ENCODE measurements around the gene EPHB1.
A peak's percentile ranks its signal among the peaks of the same experiment; 100 is the strongest.

EPHB1 gene
- 0.38 to 0.77 (median 0.74) reads per million in 3 experiments for total RNA-seq

DNA sequence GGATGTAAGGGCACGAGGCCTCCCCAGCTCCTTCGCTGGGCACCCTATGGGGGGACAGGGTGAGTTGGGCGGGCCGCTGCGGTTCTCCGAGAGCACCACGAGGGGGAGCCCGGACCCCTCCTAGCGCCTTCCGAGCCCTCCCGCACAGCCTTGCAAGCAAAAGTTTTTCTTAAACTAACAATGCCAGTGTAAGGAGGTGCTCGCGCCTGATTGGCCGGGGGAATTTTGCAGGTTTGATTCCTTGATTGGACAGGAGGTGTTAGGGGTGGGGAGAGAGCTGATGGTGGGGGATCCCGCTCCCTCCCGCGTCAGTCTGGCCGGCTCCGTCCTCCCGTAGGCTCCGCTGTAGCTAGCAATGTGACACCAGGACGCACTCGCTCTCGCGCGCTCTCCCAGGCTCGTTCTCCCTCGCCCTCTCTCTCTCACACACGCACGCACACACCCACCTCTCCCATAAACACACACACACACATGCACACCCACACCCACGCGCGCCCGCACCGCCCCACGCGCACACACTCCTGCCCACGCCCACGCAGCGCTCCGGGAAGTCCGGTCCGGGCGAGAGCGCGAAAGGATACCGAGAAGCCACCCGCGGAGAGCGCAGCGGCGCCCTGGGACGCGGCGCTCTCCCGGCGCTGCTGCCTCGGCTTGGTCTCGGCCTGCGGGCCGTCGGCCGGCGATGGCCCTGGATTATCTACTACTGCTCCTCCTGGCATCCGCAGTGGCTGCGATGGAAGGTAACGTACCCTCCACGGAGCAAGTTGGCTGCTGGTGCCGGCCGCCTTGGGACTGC, at the start of gene EPHB1:
Gene EPHB1, plus strand, starts transcription at position 311 of the 796 bp plus-strand sequence.
- DNase-seq, result peak; percentile 30

DNA sequence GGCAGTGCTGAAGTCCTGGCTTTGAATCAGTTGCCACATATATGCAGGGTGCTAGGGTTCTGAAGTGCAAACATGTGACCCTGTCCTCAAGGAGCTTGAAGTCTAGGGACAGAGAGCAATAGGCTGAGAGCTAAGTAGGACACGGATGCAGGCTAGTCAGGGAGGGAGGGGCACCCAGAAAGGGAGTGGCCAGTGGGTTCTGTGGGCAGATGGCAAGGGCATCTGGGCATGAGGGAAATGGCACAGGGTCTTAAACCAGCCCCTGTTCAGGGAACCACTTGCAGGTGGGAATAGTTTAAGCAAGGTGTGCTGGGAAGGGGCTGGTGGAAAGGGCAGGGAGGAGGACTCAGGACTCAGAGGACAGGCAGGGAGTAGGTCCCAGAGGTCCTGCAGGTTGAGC, 46.4 kb upstream of the EPHB1 start:
- no peak for DNase-seq

DNA sequence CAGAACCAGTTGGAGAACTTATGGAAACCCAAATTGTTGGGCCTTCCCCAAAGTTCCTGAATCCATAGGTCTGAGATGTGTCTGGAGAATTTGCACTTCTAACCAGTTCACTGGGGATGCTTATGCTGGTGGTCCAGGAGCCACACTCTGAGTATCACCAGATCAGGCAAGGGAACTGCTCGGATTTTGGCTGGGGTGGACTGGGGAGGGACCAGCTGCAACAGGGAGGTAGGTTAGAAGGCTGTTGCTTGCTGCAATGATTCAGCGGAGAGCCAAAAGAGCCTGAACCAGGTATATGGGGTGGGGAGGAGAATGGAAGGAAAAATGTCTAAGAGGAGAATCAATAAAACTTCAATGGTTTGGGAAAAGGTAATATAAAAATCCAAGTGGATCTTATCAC, 45.9 kb upstream of the EPHB1 start:
- DNase-seq, result no peak

DNA sequence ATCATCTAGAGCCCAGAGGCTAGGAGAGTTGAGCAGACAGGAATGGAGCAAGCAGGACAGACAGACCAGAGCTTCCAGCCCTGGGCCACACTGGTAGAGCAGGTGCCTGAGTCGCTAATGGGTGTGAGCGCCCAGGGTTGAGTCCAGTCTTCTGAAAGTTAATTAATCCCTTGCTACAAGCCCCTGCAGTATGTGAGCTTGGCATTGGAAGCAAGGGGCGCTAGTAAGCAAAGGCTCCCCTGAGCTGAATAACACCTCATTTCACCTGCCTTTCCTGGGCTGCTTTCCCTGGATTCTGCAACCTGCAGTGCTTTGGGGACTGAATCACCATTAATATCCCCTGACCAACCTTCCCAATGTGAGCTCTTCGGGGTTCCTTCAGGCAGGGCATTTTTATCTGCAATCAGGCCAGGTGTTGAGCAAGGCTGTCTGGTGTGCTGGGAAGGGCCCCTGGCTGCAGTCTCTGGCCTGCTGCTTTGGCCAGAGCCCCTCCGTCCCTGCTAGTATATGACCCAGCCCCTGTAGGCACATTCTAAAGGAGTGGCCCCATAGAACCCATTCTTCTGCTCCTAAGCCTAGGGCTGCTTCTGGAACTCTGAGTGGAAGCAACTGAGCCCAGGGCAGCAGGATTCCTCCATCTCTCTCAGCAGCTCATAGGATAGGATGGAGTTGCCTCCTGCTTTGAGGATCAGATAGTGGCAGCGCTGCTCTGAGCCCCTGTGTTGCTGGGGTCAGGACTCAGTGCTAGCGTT, 45.1 kb upstream of the EPHB1 start:
- DNase-seq, result no peak

DNA sequence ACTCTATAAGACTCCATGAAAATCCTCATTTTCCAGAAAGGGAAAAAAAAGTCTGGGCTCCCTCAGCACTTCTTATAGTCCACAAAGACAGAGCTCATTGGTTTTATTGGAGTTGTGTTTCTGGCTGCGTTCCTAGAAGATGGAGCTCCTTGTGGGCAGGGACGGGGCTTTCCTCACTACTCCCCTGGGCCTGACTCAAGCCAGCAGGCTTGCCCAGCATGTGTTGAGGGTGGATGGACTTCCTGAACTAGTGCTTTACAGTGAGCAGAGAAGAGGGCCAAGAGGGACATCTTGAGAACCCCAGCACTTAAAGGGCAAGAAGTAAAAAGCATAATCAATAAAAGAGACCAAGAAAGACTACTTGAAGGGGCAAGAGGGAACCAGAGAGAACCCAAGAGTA, 43.2 kb upstream of the EPHB1 start:
- no peak for DNase-seq

DNA sequence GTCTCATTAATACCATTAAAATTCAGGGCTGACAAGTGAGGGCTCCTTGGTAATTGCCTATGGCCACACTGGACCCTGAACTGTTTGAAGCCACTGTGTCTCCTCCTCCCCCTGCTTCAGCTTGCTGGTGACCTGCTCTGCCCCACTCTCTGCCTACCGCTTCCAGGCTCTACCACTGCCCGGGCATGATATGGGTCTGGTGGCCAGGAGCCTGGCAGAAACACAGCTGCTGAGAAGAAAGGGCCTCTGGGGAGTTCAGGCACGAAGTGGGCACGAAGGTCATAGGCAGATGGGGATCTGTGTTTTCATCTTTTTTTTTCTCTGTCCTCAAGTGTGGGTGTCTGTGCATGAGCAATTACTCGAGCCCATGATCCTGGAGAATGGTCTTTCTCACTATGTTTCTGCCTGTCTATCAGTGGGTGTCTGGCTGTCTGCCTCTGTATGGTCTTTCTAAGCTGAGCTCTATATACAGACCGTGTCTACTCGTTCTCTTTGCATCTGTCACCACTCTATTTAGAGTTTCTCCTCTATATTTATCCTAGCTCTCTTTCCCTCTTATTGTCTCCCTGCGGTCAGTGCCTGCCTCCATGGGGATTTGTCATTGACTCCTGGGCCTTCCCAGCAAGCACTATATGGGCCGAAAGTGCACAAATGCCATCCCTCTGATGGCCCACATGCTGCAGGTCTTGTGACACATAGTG, 42.1 kb upstream of the EPHB1 start:
- DNase-seq, result no peak

DNA sequence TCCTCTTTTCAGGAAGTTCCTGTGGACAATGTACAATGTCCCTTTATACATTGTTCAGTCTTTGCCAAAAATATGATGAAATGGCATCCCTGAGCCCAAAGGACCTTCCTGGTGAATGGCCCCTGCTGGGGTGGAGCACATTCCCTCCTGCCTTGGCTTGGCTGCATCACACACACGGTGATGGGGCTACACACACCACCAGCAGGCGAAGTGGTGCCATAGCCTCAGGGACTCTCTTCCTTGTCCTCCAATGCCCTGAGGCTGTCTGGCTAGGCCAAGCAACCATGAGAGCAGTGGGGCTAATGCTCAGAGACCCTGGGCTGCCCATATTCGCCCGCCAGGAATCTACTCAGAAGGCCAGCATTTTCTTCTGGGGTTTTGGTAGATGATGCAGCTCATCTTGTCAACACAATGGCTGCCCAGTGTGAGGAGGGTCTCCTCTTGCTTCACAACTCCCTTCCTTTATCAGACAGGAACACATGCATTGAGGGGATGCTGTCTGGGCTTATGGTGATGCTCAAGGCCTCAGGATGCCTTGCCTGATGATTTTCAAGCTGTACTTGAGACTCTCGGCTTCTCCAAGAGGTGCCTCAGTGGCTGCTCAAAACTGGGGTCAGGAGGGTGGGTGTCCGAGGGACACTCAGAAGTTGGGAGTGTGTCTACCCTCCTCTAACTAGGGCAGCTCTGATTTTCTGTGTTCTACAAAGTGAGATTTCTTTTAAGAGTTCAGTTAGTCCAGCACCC, 40.9 kb upstream of the EPHB1 start:
- no peak for DNase-seq

DNA sequence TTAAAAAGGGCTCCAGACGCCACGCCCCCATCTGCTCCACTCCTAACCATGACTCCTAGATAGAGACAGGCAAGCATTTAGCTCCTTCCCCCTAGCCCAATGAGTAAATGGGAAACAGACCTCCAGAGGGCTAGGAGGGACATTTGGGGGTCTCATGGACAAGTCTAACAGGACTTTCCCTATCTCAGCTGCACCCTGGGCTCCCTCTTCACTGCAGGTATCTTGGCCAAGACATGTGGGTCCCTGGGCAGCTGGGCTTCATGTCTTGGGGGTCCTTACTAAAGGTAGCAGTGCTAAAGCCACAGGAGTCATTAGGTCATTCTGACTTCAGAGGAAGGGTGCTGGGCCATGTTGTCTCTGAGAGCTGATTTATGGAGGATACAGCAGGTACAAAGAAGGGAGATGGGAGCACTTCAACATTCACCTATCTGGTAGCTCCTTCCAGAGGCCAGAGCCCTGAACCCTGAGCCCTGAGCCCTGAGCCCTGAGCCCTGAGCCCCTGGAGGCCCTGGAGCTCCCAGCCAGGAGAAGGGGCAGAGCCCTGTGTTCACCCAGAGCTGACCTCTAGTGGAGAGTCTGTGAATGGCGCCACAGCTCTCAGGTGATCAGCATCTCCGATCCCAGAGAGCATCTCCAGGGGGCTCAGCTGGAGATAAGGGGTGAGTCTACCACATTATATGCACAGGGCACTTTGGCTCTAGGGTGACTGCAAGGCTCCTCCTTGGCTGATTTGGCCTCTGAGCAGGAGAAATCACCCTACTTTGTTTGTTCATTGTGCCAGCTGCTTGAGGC, 40.1 kb upstream of the EPHB1 start:
- DNase-seq, result no peak

DNA sequence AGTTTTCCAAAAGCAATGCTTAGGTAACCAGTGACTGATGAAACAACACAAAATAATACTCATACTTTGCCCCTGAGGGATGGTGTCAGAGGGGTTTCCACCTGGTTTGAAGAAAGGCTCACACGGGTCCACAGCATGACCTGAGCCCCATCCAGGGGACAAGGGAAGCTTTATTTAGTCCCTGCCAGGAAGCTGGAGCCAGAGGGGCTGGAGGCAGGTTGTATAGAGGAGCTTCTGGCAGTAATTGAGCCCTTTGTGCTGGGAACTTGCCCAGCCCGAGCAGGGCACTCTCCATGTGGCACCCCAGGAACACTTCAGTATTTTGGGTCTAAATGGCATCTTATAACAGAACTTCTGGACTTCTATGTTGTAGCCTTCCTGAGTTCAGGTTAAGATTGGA, 39.2 kb upstream of the EPHB1 start:
- no peak for DNase-seq

DNA sequence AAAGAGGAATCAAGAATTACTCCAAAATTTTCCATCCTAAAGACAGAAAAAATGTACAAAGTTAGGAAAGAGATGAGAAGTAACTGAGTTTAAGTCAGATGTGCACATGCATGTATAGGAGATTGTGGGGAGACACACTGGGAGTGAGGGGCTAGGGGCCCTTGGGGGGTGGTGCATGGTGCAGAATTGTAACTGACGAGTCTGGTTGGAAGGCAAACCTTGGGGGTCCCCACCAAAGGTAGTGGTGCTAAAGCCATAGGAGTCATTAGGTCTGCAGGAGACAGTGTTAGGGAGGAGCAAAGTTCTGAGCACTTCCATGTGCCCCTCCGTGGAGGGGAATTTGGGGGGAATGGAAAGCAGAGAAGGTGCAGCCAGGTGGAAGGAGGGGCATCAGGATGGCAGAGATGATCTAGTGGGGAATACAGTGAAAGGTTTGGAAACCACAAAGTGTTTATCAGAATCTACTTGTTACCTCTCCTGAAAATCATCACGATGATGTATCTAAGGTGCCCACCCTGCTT, 37.5 kb upstream of the EPHB1 start:
- no peak for DNase-seq

DNA sequence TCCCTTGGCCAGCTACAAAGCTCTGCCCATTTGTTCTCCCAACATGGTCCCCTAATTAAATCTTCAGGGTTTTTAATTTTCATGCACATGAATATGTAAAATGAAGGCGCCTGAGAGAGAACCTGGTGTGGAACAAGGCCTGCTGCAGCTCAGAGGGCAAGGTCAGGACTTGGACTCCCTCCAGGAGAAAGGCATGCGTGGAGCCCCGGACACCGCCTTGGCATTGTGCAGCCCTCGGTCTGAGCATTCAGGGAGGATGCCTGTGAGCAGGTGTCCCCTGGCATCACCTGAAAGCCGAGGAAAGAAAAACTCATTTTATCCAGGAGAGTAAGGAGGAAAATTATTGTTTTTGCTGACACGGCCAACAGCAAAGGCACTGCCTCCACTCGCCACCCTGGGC, 33.8 kb upstream of the EPHB1 start:
- DNase-seq, result no peak

DNA sequence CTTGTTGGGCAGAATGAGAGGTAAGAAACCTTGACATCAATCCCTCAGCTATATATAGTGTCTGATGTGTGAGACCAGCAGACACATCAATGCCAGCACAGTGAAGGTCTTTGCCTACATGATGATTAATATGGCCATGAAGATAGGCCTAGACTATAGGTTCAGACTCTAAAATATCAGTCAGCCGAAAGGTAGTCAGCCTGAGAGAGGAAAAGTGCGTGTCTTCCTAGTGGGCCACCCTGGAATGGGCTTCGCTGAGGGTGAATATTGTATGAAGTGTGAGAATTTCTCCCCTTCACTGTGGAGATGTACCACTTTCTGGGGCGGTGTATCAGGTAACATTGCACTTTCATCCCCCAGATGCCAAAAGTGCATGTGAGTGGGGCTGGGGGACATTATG, 33.0 kb upstream of the EPHB1 start:
- DNase-seq, result no peak

DNA sequence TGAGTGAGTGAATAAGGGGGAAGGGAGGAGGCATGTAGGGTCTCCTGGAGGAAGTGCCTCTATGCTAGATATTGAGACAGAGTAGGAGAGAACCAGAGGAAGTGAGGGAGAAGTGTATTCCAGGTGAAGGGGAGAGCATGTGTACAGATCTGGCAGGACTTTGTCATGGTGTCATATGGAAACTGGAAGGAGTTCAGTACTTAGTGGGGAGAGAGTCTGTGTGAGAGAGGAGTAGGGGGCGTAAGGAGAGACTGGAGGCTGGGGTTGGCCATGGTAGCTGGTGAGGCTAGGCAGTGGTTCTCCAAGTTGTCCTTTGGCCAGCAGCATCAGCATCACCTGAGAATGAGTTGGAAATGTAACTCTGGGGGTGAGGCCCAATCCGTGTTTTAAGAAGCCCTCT, 29.6 kb upstream of the EPHB1 start:
- no peak for DNase-seq

DNA sequence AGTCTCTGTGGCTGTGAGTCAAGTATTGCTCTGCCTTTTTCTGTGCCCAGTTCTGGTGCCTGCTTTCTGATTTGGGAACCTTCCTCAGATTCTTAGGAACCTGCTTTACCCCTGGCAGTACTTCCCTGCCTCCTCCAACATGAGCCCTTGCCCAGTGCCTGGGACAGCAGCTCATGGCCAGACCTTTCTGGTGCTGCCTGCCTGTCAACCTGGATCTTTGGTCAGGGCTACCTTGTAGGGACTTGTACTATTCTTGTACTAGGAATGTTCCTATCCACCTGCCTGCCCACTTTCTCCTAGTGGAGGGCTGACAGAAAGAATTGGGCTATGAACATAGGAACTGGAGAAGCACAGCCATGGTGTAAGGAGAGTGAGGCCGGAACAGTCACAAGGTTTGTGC, 28.8 kb upstream of the EPHB1 start:
- DNase-seq, result no peak

DNA sequence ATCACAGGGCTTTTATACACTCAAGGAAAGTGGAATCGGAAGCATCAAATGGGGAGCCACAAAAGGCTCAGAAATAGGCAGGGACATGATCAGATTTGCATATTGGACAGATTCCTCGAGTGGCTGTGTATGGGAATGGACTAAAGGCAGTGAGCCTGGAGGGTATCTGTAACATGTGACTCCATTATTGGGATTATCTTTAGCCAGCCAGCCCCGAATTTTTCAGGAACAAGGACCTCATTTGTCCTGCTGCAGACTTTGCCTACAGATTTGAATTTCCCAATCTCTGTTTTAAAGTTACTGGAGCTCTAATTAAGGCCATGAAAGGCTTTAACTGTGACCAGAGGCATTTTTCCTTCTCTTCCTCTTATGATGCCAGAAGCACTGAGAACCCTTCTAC, 26.9 kb upstream of the EPHB1 start:
- DNase-seq, result no peak

DNA sequence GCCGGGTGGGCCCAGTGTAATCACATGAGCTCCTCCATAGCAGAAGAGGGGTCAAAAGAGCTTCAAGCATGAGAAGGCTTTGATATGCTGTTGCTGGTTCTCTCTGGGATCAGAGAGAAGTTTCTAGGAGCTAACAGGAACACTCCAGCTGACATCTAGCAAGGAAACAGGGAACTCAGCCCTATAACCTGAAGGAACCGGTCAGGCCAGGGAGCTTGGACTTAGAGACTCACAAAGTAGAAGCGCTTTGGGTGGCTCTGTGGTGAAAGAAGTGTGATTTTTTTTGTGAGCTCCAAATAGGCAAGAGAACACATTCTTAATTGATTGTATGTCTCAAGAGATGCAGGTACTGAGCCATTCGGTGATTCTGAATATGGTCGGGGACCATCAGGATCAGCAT, 26.2 kb upstream of the EPHB1 start:
- no peak for DNase-seq

DNA sequence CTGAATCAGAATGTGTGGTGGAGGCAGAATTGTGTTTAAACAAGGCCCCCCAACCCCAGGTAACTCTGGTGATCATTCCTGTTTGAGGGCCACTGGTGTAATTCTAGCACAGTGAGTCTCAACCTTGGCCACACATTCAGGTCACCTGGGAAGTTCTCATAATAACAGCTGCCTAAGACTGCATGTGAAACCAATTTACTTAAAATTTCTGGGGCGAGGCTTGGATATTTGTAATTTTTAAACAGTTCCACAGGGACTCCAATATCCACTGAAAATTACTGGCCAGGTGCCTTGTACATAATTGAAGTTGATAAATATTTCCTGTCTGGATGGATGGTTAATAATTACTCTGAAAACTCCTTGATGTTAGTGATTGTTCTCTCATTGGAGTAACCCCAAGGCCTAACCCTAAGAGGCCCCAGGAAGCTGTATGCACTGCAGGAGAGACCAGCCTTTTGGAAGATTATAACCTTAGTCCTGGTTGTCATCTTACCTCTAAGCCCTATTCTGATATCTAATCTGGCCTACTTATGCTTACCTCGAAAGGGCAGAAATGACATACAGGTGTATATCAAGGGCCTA, 25.7 kb upstream of the EPHB1 start:
- no peak for DNase-seq

DNA sequence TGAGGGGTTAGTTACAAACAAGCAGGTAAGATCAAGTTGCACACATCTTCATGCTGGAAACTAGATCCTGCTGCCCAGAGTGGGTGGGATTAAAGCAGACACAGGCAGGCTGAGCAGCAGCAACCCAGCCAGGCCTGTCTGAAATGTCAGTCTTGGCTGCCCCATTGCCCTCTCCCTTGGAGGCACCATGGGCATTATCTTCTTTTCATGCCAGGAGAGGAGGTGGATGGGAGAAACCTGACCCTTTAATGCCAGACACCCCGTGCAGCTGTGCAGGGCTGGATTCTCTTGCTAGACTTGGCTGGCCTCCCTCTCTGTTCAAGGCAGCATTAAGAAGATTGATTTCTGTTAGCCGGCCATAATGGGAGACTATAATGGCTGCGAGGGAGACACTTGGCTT, 23.0 kb upstream of the EPHB1 start:
- DNase-seq, result no peak

DNA sequence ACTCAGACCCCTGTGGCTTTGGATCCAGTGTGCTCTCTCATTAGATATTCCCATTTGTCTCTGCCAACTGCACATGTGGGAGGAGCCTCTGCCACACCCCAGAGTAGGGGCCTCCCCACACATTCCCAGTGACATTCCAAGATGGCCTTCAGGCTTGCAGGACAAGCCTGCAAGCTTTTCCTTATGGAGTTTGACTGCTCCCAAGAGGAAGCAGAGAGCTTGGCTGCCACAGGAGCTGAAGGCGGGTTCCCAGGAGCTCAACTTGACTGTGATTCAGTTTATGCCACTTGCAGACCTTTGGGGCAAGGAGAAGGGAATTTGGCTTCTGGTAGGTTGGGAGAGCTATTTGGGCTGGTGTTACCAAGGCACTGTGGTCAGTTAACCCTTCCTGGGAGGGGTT, 22.5 kb upstream of the EPHB1 start:
- DNase-seq, result no peak

DNA sequence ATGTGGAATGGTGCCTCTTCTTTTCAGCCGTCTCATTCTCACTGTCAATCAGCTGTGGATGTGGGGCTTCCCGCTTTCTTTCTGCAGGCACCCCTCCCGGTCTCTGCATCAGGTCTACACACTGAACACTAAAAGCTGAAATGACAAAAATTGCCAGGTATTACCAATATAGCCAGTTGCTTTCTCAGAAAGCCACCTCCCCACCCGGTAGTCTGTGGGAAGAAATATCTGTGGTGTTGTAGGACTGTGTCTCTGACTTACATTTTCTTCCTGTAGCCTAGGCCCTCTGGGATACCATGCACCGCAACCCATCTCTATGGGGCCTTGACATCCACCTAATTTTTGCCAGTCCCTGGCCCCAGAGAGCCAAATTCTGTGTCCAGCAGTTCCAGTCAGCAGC, 19.2 kb upstream of the EPHB1 start:
- DNase-seq, result no peak

DNA sequence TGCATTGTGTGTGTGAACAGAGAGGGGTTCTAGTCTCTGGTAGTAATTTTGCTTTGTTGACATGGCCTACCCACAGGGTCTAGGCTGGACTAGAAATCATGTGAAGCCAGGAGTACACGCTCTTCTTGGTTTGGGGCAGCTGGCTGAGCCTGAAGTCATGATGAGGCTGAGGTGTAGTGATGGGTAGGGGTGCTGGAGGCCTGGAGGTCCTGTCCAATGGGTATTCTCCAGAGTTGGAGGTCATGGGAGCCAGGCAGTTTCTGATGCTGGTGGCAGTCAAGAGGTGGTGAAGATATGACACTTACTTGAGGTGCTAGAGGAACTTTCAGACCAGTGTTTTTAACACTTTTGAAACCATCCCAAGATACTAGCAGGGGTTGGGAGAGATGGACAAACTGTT, 18.5 kb upstream of the EPHB1 start:
- DNase-seq, result no peak

DNA sequence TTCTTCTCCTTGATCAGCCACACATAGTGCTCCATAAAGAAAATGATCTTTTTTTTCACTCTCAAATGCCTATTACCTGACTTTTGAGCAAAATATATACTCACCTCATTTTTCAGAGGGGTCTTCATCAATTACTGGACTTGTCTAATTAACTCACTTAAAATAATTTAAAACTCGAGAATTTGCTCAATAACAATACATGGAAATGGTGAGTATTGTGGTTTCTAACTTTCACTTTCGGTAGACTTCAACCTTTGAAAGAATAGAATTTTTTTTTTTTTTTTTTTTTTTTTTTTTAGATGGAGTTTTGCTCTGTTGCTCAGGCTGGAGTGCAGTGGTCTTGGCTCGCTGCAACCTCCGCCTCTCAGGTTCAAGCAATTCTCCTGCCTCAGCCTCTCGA, 17.7 kb upstream of the EPHB1 start:
- DNase-seq, result no peak
